HG03520 (cell line): ENCODE results near the gene KCNQ2.

Experiments
- ATAC-seq: cut with Tn5 transposase; IDR thresholded peaks from one replicate; pipeline ENCODE4 v1.9.1; 2021; ENCODE audit warnings: mild to moderate bottlenecking, moderate library complexity; ENCODE audit not compliant: unreplicated experiment

KCNQ2 gene

GRCh38 chr20:63420359-63421093 is 51.9 kb downstream of the KCNQ2 start:
- no peak for ATAC-seq

- no peak for ATAC-seq
Measured at GRCh38 chr20:63419299-63419698, 53.2 kb downstream of the KCNQ2 start.

- no peak for ATAC-seq
Measured at GRCh38 chr20:63418617-63419016, 53.8 kb downstream of the KCNQ2 start.

GRCh38 chr20:63417738-63418120 is 54.7 kb downstream of the KCNQ2 start:
- ATAC-seq = no peak

GRCh38 chr20:63417097-63417737 is 55.2 kb downstream of the KCNQ2 start:
- no peak for ATAC-seq

- ATAC-seq = no peak
Measured at GRCh38 chr20:63416631-63417030, 55.8 kb downstream of the KCNQ2 start.

GRCh38 chr20:63415647-63416391 is 56.6 kb downstream of the KCNQ2 start:
- no peak for ATAC-seq

GRCh38 chr20:63414720-63415430 is 57.6 kb downstream of the KCNQ2 start:
- no peak for ATAC-seq

- no peak for ATAC-seq
Measured at GRCh38 chr20:63413963-63414684, 58.3 kb downstream of the KCNQ2 start.

- ATAC-seq = no peak
Measured at GRCh38 chr20:63413323-63413722, 59.1 kb downstream of the KCNQ2 start.

- ATAC-seq = no peak
Measured at GRCh38 chr20:63412889-63413288, 59.6 kb downstream of the KCNQ2 start.

GRCh38 chr20:63411898-63412631 is 60.4 kb downstream of the KCNQ2 start:
- ATAC-seq = no peak

- no peak for ATAC-seq
Measured at GRCh38 chr20:63411151-63411897, 61.1 kb downstream of the KCNQ2 start.

- no peak for ATAC-seq
Measured at GRCh38 chr20:63409834-63410435, 62.5 kb downstream of the KCNQ2 start.

GRCh38 chr20:63409066-63409833 is 63.2 kb downstream of the KCNQ2 start:
- ATAC-seq = no peak

- no peak for ATAC-seq
Measured at GRCh38 chr20:63408684-63409046, 63.8 kb downstream of the KCNQ2 start.

GRCh38 chr20:63407928-63408683 is 64.3 kb downstream of the KCNQ2 start:
- no peak for ATAC-seq
